GM12878 (cell line): Measurements from ENCODE around the gene CHRNA5. TPM values are rescaled to one million over a fixed set of nuclear protein-coding genes. Genes with fewer than 3 reads are reported as not detected.

Experiments
- ATAC-seq: fragments of 200-7000 bp; cut with Tn5 transposase; 3 replicates; pipeline ENCODE4 v1.9.1; 2020; ENCODE audit warnings: mild to moderate bottlenecking, moderate library complexity
- BruUV-seq: library from RNA; stranded (reverse); fragments of 400-500 nt; replicated peaks from 2 replicates; lab custom pipeline; 2021; lab: Mats Ljungman, UMichigan
- CTCF ChIA-PET: fragments of 300-600 bp; sonication (Branson Sonifier 250); formaldehyde crosslinking; extraction: SDS; loops from one replicate; lab custom pipeline; 2021; ENCODE audit warnings: inconsistent platforms; lab: Yijun Ruan, JAX
- POLR2A ChIA-PET: fragments of 350-600 bp; formaldehyde crosslinking; extraction: SDS; loops from one replicate; lab custom pipeline; 2021; ENCODE audit warnings: inconsistent platforms; lab: Charles Lee
- RAD21 ChIA-PET: fragments of 300-600 bp; sonication (Branson Sonifier 250); formaldehyde crosslinking; loops from one replicate; lab custom pipeline; 2023; ENCODE audit warnings: antibody characterized with exemption; ENCODE audit not compliant: unreplicated experiment; lab: Charles Lee
- SMC1A ChIA-PET: fragments of 300-600 bp; sonication (Branson Sonifier 250); formaldehyde crosslinking; loops from one replicate; lab custom pipeline; 2023; ENCODE audit not compliant: unreplicated experiment, uncharacterized antibody; lab: Charles Lee
- DNase-seq: peaks from one replicate; pipeline ENCODE4 v3.0.0-alpha.2; 2011; ENCODE audit warnings: low read depth, low spot score
- FAIRE-seq: peaks from 3 replicates; lab custom pipeline; 2011; peaks lifted over from hg19 to GRCh38; lab: Jason Lieb, UNC
- H2AFZ ChIP-seq: 2 replicates; pipeline ENCODE4 v1.6.0; 2011; ENCODE audit warnings: low read depth, low read length, control low read depth; ENCODE audit not compliant: control insufficient read depth
- H3K27ac ChIP-seq: 2 replicates; pipeline ENCODE4 v1.5.1; 2011; ENCODE audit warnings: control low read depth; ENCODE audit not compliant: control insufficient read depth, insufficient read depth
- H3K27me3 ChIP-seq, 2 experiments: replicated peaks in 1 of 2; 2 replicates each; pipeline versions ENCODE4 v1.6.0 to v1.6.1; 2011; ENCODE audit warnings: low read length in 1 of 2; ENCODE audit not compliant: control insufficient read depth in 2 of 2, insufficient read depth in 2 of 2
- H3K36me3 ChIP-seq, 2 experiments: 2 replicates each; pipeline ENCODE4 v1.5.1; 2011; ENCODE audit warnings: low read length in 1 of 2; ENCODE audit not compliant: control insufficient read depth in 2 of 2, insufficient read depth in 2 of 2
- H3K4me1 ChIP-seq: 2 replicates; pipeline ENCODE4 v1.6.1; 2011; ENCODE audit warnings: mild to moderate bottlenecking, low read length, moderate library complexity, mixed read lengths; ENCODE audit not compliant: control insufficient read depth, insufficient read depth
- H3K4me2 ChIP-seq: 2 replicates; pipeline ENCODE4 v1.6.0; 2011; ENCODE audit warnings: control low read depth; ENCODE audit not compliant: control insufficient read depth, insufficient read depth
- H3K4me3 ChIP-seq: fragments of 200-600 bp; sonication (generic); 2 replicates; pipeline ENCODE4 v1.5.1; 2016
- H3K79me2 ChIP-seq: 2 replicates; pipeline ENCODE4 v1.6.0; 2011; ENCODE audit warnings: low read length; ENCODE audit not compliant: control insufficient read depth, insufficient read depth
- H3K9ac ChIP-seq: 2 replicates; pipeline ENCODE4 v1.8.0; 2011; ENCODE audit warnings: low read length, control low read depth, mixed read lengths; ENCODE audit not compliant: control insufficient read depth, insufficient read depth
- H3K9me3 ChIP-seq: replicated peaks from 3 replicates; pipeline ENCODE4 v1.5.1; 2011; ENCODE audit warnings: mild to moderate bottlenecking, low read length; ENCODE audit not compliant: control insufficient read depth, insufficient read depth
- H4K20me1 ChIP-seq: 2 replicates; pipeline ENCODE4 v1.6.0; 2011; ENCODE audit not compliant: control insufficient read depth, insufficient read depth
- BCLAF1 ChIP-seq: fragments of 450-650 bp; IDR thresholded peaks from 2 replicates; pipeline ENCODE4 v1.6.1; 2017; ENCODE audit warnings: antibody characterized with exemption, mild to moderate bottlenecking, moderate library complexity
- CREM ChIP-seq: IDR thresholded peaks from 2 replicates; pipeline ENCODE4 v1.6.1; 2014; ENCODE audit warnings: antibody characterized with exemption, low read depth
- E2F8 ChIP-seq: fragments of 450-650 bp; IDR thresholded peaks from 2 replicates; pipeline ENCODE4 v1.6.1; 2018; ENCODE audit warnings: mild to moderate bottlenecking, low read depth, moderate library complexity; ENCODE audit not compliant: partially characterized antibody
- GABPA ChIP-seq: IDR thresholded peaks from 2 replicates; pipeline ENCODE4 v1.6.1; 2014; ENCODE audit warnings: antibody characterized with exemption, low read depth, mild to moderate bottlenecking, inconsistent platforms
- IRF4 ChIP-seq: IDR thresholded peaks from 2 replicates; pipeline ENCODE4 v1.6.1; 2011; ENCODE audit warnings: low read depth, low read length
- MEF2B ChIP-seq: fragments of 450-650 bp; IDR thresholded peaks from 2 replicates; pipeline ENCODE4 v1.6.1; 2018; ENCODE audit warnings: mild to moderate bottlenecking, moderate library complexity; ENCODE audit not compliant: partially characterized antibody, poor library complexity, severe bottlenecking
- MYB ChIP-seq: fragments of 150-350 bp; IDR thresholded peaks from 2 replicates; pipeline ENCODE4 v1.6.1; 2014; ENCODE audit warnings: mild to moderate bottlenecking, low read depth, low read length, borderline replicate concordance
- PML ChIP-seq: IDR thresholded peaks from 2 replicates; pipeline ENCODE4 v1.6.1; 2012; ENCODE audit warnings: low read length, inconsistent platforms
- RBBP5 ChIP-seq: fragments of 200-600 bp; sonication (generic); conservative IDR thresholded peaks from 2 replicates; pipeline ENCODE4 v1.6.1; 2016
- SP1 ChIP-seq: IDR thresholded peaks from one replicate; pipeline ENCODE4 v1.6.1; 2011; ENCODE audit warnings: low read depth, low read length
- STAT1 ChIP-seq: fragments of 450-650 bp; conservative IDR thresholded peaks from 2 replicates; pipeline ENCODE4 v1.6.1; 2014; ENCODE audit warnings: antibody characterized with exemption, mild to moderate bottlenecking
- WGBS: methylation state at CpG from one replicate; pipeline ENCODE4 v1.1.6; 2016; ENCODE audit warnings: low lambda C conversion rate; ENCODE audit not compliant: insufficient replicate concordance, insufficient coverage; ENCODE audit errors: missing lambda C conversion rate; 5-methylcytosine and 5-hydroxymethylcytosine counted together
- in situ Hi-C: fragments of 300-500 bp; cut with MboI; formaldehyde crosslinking; loops from 9 replicates; pipeline ENCODE4 v1.14.3; 2018; ENCODE audit warnings: mixed read lengths
- intact Hi-C: fragments of 100-400 bp; cut with micrococcal nuclease; formaldehyde crosslinking; loops from one replicate; pipeline ENCODE4 v1.14.2; 2022; ENCODE audit not compliant: unreplicated experiment
- polyA plus RNA-seq, 11 experiments: library from polyadenylated mRNA; depleted of rRNA in 4 of 11; unstranded in 6 of 11; stranded (reverse) in 5 of 11; fragments of >200 nt; fragmentation: Nextera tagmentation in 4 of 11; fragmentation: Illumina TruSeq in 1 of 11; extraction: Ambion mirVana in 4 of 11; extraction: Trizol in 1 of 11; gene quantifications; 1 replicate in 1 of 11; 2 replicates in 10 of 11; pipeline versions ENCODE4 v1.2.1 to v1.2.3, GENCODE V29; 2011 to 2016; ENCODE audit warnings: inconsistent platforms in 2 of 11, missing spikeins in 2 of 11, low read depth in 1 of 11
- total RNA-seq, 4 experiments: library from RNA; depleted of rRNA in 3 of 4; stranded (reverse); fragments of >200 nt in 3 of 4; fragmentation: Illumina TruSeq in 1 of 4; extraction: Trizol in 1 of 4; gene quantifications; 2 replicates each; pipeline versions ENCODE4 v1.2.1 to v1.2.3, GENCODE V29; 2013 to 2021
- TF ChIP-seq, protein P1 (sequence below): fragments of 450-650 bp; IDR thresholded peaks from 2 replicates; pipeline ENCODE4 v1.6.1; 2017; ENCODE audit warnings: low read depth, mild to moderate bottlenecking, moderate library complexity
- TF ChIP-seq, protein P2 (sequence below): IDR thresholded peaks from 2 replicates; pipeline ENCODE4 v1.6.1; 2012; ENCODE audit warnings: improper control_type of control experiment, low read depth, low read length; ENCODE audit not compliant: insufficient replicate concordance

The CHRNA5 gene
- total and polyA plus RNA-seq, 10 of the 15 experiments (the other 5 are each of a cell fraction or from before 2014, with no cell fraction given) = 0.74 to 21.4 (median 12.7) TPM

DNA sequence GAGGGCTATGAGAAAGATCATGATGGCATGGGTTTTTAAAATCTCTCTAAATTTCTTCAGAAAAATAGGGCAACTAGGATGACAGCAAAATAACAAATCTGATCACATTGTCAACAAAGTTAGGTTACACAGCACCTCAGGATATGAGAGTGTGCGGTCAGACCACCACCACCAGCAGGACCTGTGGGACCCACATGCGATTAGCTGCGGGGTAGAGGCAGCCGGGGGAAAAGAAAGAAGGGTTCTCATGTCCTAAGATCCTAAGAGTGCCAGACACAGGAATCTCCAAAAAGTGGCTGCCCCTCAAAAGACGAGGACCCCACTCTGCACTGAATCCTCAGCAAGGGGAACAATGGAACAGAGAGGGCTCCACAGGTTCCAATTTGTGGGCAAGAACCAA lies 39.9 kb downstream of the CHRNA5 start:
- Histone ChIP-seq H3K4me1 (no peaks in the 10 kb centered on the region), H3K27ac (no peak overlapping the region), H3K79me2 (no peaks in the 10 kb centered on the region), H3K4me2 (no peak overlapping the region), H3K4me3 (no peak overlapping the region), H3K9me3 (no peaks in the 10 kb centered on the region), H2AFZ (no peak overlapping the region), H4K20me1 (no peaks in the 10 kb centered on the region), H3K9ac (no peak overlapping the region), H3K27me3 (no peaks in the 10 kb centered on the region), H3K36me3 (no peaks in the 10 kb centered on the region)
- ChIA-PET POLR2A (no interaction called here), SMC1A (no interaction called here), RAD21 (no interaction called here), CTCF (interaction anchor here (1.1 kb wide), 1 partner anchor 103 kb away, joined by 4 read pairs; no protein-coding TSS in a partner anchor)
- no peak for DNase-seq
- no TSS peak for BruUV-seq
- ATAC-seq = no peak
- in situ Hi-C loops (no loop called here), intact Hi-C loops (no loop called here)
- WGBS = 80% methylated on average over 5 of the region's 5 CpGs
- no peak for FAIRE-seq
- no peak for TF ChIP-seq MEF2B
- TF ChIP-seq, protein P1, sequence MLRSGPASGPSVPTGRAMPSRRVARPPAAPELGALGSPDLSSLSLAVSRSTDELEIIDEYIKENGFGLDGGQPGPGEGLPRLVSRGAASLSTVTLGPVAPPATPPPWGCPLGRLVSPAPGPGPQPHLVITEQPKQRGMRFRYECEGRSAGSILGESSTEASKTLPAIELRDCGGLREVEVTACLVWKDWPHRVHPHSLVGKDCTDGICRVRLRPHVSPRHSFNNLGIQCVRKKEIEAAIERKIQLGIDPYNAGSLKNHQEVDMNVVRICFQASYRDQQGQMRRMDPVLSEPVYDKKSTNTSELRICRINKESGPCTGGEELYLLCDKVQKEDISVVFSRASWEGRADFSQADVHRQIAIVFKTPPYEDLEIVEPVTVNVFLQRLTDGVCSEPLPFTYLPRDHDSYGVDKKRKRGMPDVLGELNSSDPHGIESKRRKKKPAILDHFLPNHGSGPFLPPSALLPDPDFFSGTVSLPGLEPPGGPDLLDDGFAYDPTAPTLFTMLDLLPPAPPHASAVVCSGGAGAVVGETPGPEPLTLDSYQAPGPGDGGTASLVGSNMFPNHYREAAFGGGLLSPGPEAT = no peak
- TF ChIP-seq, protein P2, sequence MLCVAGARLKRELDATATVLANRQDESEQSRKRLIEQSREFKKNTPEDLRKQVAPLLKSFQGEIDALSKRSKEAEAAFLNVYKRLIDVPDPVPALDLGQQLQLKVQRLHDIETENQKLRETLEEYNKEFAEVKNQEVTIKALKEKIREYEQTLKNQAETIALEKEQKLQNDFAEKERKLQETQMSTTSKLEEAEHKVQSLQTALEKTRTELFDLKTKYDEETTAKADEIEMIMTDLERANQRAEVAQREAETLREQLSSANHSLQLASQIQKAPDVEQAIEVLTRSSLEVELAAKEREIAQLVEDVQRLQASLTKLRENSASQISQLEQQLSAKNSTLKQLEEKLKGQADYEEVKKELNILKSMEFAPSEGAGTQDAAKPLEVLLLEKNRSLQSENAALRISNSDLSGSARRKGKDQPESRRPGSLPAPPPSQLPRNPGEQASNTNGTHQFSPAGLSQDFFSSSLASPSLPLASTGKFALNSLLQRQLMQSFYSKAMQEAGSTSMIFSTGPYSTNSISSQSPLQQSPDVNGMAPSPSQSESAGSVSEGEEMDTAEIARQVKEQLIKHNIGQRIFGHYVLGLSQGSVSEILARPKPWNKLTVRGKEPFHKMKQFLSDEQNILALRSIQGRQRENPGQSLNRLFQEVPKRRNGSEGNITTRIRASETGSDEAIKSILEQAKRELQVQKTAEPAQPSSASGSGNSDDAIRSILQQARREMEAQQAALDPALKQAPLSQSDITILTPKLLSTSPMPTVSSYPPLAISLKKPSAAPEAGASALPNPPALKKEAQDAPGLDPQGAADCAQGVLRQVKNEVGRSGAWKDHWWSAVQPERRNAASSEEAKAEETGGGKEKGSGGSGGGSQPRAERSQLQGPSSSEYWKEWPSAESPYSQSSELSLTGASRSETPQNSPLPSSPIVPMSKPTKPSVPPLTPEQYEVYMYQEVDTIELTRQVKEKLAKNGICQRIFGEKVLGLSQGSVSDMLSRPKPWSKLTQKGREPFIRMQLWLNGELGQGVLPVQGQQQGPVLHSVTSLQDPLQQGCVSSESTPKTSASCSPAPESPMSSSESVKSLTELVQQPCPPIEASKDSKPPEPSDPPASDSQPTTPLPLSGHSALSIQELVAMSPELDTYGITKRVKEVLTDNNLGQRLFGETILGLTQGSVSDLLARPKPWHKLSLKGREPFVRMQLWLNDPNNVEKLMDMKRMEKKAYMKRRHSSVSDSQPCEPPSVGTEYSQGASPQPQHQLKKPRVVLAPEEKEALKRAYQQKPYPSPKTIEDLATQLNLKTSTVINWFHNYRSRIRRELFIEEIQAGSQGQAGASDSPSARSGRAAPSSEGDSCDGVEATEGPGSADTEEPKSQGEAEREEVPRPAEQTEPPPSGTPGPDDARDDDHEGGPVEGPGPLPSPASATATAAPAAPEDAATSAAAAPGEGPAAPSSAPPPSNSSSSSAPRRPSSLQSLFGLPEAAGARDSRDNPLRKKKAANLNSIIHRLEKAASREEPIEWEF = no peak
- no peak for TF ChIP-seq BCLAF1
- TF ChIP-seq E2F8 = no peak
- no peak for TF ChIP-seq MYB
- TF ChIP-seq SP1 = no peak
- no peak for TF ChIP-seq STAT1
- no peak for TF ChIP-seq IRF4
- TF ChIP-seq GABPA = no peak
- TF ChIP-seq RBBP5 = no peak
- TF ChIP-seq PML = no peak
- TF ChIP-seq CREM = no peak
